Testis (tissue), 3 donors: ENCODE measurements around the gene MKI67. TPM values are rescaled to one million over a fixed set of nuclear protein-coding genes. Genes with fewer than 3 reads are reported as not detected.

Experiments
- DNase-seq: peaks from one replicate; pipeline ENCODE4 v3.0.0-alpha.2; 2019
- H3K27ac ChIP-seq, 2 donors: fragments of 200-600 bp; sonication (generic); one replicate each; pipeline ENCODE4 v1.5.1; 2019
- H3K27me3 ChIP-seq: fragments of 200-600 bp; sonication (generic); one replicate; pipeline ENCODE4 v1.5.1; 2019
- H3K36me3 ChIP-seq: fragments of 200-600 bp; sonication (generic); one replicate; pipeline ENCODE4 v1.5.1; 2017; ENCODE audit warnings: low read depth; ENCODE audit errors: missing control alignments
- H3K4me1 ChIP-seq: fragments of 200-600 bp; sonication (generic); one replicate; pipeline ENCODE4 v1.5.1; 2019
- H3K4me3 ChIP-seq, 2 donors: fragments of 200-600 bp; sonication (generic); one replicate each; pipeline ENCODE4 v1.5.1; 2017 to 2019
- H3K9me3 ChIP-seq: fragments of 200-600 bp; sonication (generic); one replicate; pipeline ENCODE4 v1.5.1; 2017
- POLR2A ChIP-seq: fragments of 450-650 bp; IDR thresholded peaks from one replicate; pipeline ENCODE4 v1.6.1; 2017; ENCODE audit warnings: antibody characterized with exemption, mild to moderate bottlenecking, moderate library complexity
- WGBS, 2 donors: methylation state at CpG; one replicate each; pipeline ENCODE4 v1.1.5; 2018; 5-methylcytosine and 5-hydroxymethylcytosine counted together
- intact Hi-C: fragments of 100-400 bp; cut with DNase I; formaldehyde crosslinking; loops from one replicate; pipeline ENCODE4 v1.15.1; 2023; ENCODE audit warnings: low total_unique reads
- polyA plus RNA-seq: library from polyadenylated mRNA; stranded (reverse); fragments of 350-450 nt; fragmentation: Illumina TruSeq; extraction: RNeasy Lipid Tissue Mini Kit (QIAGEN cat#74804); gene quantifications from one replicate; pipeline ENCODE4 v1.2.3, GENCODE V29; 2014; ENCODE audit warnings: low read depth, low replicate concordance; ENCODE audit not compliant: insufficient read depth
- total RNA-seq, 2 donors: library from RNA; depleted of rRNA; stranded (reverse); fragments of >200 nt; gene quantifications; one replicate each; pipeline ENCODE4 v1.2.3, GENCODE V29; 2016
- TF ChIP-seq, protein P1 (sequence below), 3 experiments: fragments of 450-650 bp in 2 of 3; fragments of 200-600 bp in 1 of 3; sonication (generic) in 1 of 3; IDR thresholded peaks; one replicate each; pipeline ENCODE4 v1.5.1; 2016 to 2019; ENCODE audit warnings: antibody characterized with exemption in 3 of 3, mild to moderate bottlenecking in 2 of 3, moderate library complexity in 1 of 3

Gene MKI67
- total and polyA plus RNA-seq, 3 donors from 2014 or later: 4.0 to 7.2 (median 4.5) TPM

DNA sequence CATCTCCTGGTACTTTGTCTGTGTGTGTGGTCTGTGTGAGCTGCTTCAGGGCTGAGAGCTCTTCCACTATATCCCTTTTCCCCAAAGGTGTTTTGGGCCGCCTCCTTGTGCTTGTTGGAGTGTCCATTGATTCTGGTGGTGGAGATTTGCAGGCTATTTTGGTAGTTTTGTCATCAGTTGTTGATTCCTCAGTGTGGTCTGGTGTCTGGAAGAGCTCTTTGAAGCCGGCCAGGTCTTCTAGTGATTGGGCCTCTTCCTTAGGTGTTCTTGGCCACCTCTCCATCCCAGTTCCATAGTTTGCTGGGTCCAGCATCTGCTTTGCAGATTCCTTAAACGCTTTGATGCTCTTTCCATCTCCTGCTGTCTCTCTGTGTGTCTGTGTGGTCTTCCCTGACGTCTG, 20.8 kb downstream of the MKI67 start:
- Histone ChIP-seq H3K36me3 (no peaks in the 10 kb centered on the region), H3K27me3 (no peaks in the 10 kb centered on the region), H3K9me3 (no peaks in the 10 kb centered on the region), H3K4me1 (no peaks in the 10 kb centered on the region), H3K27ac (no peak overlapping the region), H3K4me3 (no peak overlapping the region)
- 95 to 97% methylated on average over 4 of the region's 4 CpGs for WGBS, 2 donors
- TF ChIP-seq, protein P1, sequence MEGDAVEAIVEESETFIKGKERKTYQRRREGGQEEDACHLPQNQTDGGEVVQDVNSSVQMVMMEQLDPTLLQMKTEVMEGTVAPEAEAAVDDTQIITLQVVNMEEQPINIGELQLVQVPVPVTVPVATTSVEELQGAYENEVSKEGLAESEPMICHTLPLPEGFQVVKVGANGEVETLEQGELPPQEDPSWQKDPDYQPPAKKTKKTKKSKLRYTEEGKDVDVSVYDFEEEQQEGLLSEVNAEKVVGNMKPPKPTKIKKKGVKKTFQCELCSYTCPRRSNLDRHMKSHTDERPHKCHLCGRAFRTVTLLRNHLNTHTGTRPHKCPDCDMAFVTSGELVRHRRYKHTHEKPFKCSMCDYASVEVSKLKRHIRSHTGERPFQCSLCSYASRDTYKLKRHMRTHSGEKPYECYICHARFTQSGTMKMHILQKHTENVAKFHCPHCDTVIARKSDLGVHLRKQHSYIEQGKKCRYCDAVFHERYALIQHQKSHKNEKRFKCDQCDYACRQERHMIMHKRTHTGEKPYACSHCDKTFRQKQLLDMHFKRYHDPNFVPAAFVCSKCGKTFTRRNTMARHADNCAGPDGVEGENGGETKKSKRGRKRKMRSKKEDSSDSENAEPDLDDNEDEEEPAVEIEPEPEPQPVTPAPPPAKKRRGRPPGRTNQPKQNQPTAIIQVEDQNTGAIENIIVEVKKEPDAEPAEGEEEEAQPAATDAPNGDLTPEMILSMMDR (IDR thresholded peaks at IDR 0.05): no peak
- TF ChIP-seq POLR2A: no peak
- intact Hi-C loops: no loop called here
- no peak for DNase-seq

DNA sequence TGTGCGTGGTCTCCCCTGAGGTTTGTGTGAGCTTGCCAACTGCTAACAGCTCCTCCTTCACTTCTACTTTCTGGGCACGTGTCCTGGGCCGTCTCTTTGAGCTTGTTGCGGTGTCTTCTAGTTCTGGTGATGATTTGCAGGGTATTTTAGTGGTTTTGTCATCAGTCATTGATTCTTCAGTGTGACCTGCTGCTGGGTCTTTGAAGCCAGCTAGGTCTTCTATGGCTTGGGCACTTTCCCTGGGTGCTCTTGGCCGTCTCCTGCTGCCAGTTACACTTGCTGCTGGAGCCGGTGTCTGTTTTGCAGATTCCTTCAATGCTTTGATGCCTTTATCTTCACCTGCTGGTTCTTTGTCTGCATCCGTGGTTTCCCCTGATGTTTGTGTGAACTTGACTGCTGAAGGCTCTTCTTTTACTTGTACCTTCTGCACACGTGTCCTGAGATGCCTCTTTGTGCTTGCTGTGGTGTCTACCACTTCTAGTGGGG, 23.0 kb downstream of the MKI67 start:
- Histone ChIP-seq H3K4me3 (no peak overlapping the region), H3K9me3 (no peaks in the 10 kb centered on the region), H3K27me3 (no peaks in the 10 kb centered on the region), H3K4me1 (no peaks in the 10 kb centered on the region), H3K27ac (no peak overlapping the region), H3K36me3 (no peaks in the 10 kb centered on the region)
- intact Hi-C loops: no loop called here
- TF ChIP-seq, protein P1 (IDR thresholded peaks at IDR 0.05): no peak
- no peak for TF ChIP-seq POLR2A
- WGBS, 2 donors: 87 to 93% methylated on average over 8 of the region's 8 CpGs
- DNase-seq: no peak

DNA sequence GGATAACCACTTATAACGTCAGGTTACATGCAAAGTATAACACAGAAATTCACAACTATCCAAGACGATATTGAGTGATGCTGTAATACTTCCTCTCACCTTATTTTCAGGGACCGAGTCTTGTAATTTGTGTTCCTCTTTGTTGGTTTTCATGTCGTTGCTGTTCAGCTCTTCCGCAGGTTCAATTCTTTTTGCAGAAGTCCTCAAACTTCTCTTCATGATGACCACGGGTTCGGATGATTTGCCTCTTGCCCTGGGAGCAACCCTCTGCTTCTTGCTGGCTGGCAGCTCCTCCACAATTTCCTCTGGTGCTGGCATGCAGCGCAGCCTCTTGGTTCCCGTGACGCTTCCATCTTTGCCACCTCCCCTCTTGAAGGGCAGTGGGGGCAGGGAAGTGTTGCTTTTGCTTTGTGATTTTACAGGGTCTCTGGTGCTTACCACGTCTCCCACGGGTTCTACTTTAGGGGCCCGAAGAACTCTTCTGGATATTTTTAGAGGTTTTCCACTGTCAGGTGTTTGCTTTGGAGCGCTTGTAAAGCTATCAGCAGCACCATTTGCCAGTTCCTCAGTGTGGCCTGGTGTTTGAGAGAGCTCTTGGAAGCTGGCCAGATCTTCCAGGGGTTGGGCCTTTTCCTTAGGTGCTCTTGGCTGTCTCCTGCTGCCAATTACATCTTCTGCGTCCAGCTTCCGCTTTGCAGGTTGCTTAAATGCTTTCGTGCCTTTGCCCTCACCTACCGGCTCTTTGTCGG, 23.6 kb downstream of the MKI67 start:
- H3K4me3 ChIP-seq: no peak overlapping the region
- no peak overlapping the region for H3K27ac ChIP-seq
- intact Hi-C loops: no loop called here
- H3K36me3 ChIP-seq: no peaks in the 10 kb centered on the region
- no peak for DNase-seq
- 87% methylated on average over 19 of the region's 19 CpGs for WGBS, 2 donors
- TF ChIP-seq POLR2A: no peak
- TF ChIP-seq, protein P1 (IDR thresholded peaks at IDR 0.05): no peak
- H3K27me3 ChIP-seq: no peaks in the 10 kb centered on the region
- H3K9me3 ChIP-seq: no peaks in the 10 kb centered on the region
- no peaks in the 10 kb centered on the region for H3K4me1 ChIP-seq

DNA sequence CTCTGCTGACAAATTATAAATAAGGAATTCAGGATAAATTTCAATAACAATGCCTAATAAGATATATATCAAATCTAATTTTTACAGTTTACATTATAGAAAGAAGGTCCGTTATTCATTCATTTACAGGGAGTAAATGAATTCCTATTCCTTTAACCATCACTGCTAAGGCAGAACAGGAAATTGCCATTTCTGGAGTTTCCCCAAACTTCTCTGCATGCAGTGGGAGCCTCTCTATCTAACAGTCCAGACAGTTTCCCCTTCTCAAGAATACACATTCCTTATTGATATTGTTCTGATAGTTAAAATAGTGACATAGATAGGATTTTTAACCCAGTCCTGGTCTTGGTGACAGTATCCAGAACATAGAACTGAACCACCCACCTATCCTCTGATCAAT, 24.3 kb downstream of the MKI67 start:
- 86 to 93% methylated on average over 1 of the region's 1 CpG for WGBS, 2 donors
- TF ChIP-seq POLR2A: no peak
- TF ChIP-seq, protein P1 (IDR thresholded peaks at IDR 0.05): no peak
- Histone ChIP-seq H3K36me3 (no peaks in the 10 kb centered on the region), H3K27ac (no peak overlapping the region), H3K4me3 (no peak overlapping the region), H3K9me3 (no peaks in the 10 kb centered on the region), H3K27me3 (no peaks in the 10 kb centered on the region), H3K4me1 (no peaks in the 10 kb centered on the region)
- no peak for DNase-seq
- intact Hi-C loops: no loop called here

DNA sequence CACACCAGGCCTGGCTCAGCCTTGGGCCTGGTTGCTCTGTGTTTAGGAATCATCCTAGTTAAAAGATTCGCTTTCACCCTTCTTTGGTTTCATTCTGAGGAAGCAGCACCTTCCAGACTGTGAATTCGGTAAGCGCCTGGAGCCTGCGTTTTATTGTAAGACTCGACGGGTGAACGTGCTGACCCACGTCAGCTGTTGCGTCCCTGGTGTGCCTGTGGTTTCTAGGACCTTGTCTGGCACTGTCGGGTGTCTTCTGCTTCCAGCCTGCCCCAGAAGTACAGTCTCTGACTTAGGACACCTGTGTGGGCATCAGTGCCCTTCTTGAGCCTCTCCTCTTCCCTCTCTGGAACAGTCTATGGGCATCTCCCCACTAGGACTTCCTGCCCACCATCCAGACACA, 26.3 kb downstream of the MKI67 start:
- no peak overlapping the region for H3K27ac ChIP-seq
- DNase-seq: no peak
- H3K27me3 ChIP-seq: no peaks in the 10 kb centered on the region
- H3K4me3 ChIP-seq: no peak overlapping the region
- H3K4me1 ChIP-seq: no peaks in the 10 kb centered on the region
- TF ChIP-seq, protein P1 (IDR thresholded peaks at IDR 0.05): no peak
- TF ChIP-seq POLR2A: no peak
- no peaks in the 10 kb centered on the region for H3K9me3 ChIP-seq
- 94 to 96% methylated on average over 6 to 10 of the region's 10 CpGs for WGBS, 2 donors
- no peaks in the 10 kb centered on the region for H3K36me3 ChIP-seq
- intact Hi-C loops: no loop called here
